Measurements from ENCODE around the gene ENTHD1.

ENTHD1 gene

DNA sequence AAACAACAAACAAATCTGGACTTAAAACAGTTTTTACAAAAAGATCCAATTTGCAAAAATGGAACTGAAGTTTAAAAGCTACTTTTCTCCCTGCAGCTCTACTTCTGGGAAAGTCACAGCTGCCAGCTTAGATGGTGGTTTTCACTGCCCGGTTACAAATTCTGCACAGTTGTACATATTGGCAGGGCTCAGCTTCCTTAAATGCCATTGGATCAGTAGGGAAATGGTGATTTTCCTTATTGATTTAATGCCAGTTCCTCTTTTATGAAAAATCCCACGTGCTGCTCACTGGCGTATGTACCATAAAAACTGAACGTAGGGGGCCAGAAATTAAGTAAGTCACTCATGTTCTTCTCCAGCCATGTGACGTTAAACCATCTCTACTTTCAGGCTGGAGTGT, 30.1 kb upstream of the ENTHD1 start:
- H4K20me1 ChIP-seq (ENCODE audit: low read depth, low read length) = no peaks in the 10 kb centered on the region
- TF ChIP-seq CTCF (IDR thresholded peaks at IDR 0.05; ENCODE audit: insufficient read depth, low read length, poor library complexity, severe bottlenecking) (no peak), EZH2phosphoT487 (conservative IDR thresholded peaks at IDR 0.05; ENCODE audit: low read length) (no peak)
- no peaks in the 10 kb centered on the region for H3K9me2 ChIP-seq (replicated peaks; ENCODE audit: insufficient read depth, low read length)
- H3K4me2 ChIP-seq (ENCODE audit: low read depth, low read length, poor library complexity, severe bottlenecking) = no peak overlapping the region
- H3K27me3 ChIP-seq (ENCODE audit: low read length) = no peaks in the 10 kb centered on the region
- no peak overlapping the region for H3K9ac ChIP-seq (ENCODE audit: low read length)
- H3F3A ChIP-seq (ENCODE audit: insufficient read depth) = no peaks in the 10 kb centered on the region
- no peaks in the 10 kb centered on the region for H3K36me3 ChIP-seq (ENCODE audit: low read length)
- no peak overlapping the region for H3K4me3 ChIP-seq (ENCODE audit: insufficient read depth, low read length, poor library complexity, severe bottlenecking)
- no peak overlapping the region for H3K27ac ChIP-seq (ENCODE audit: low read depth, low read length)
- no peak overlapping the region for H2AFZ ChIP-seq (ENCODE audit: low read depth, low read length, severe bottlenecking)
- no peaks in the 10 kb centered on the region for H3K79me2 ChIP-seq (ENCODE audit: insufficient read depth, low read length)
- no peaks in the 10 kb centered on the region for H3K9me3 ChIP-seq (ENCODE audit: insufficient read depth, low read length)

GRCh38 chr22:39920134-39920743, 26.7 kb upstream of the ENTHD1 start:
- Histone ChIP-seq H3K36me3 (ENCODE audit: low read length) (no peaks in the 10 kb centered on the region), H3F3A (ENCODE audit: insufficient read depth) (no peaks in the 10 kb centered on the region), H3K9me2 (replicated peaks; ENCODE audit: insufficient read depth, low read length) (no peaks in the 10 kb centered on the region), H3K4me3 (ENCODE audit: insufficient read depth, low read length, poor library complexity, severe bottlenecking) (no peak overlapping the region), H2AFZ (ENCODE audit: low read depth, low read length, severe bottlenecking) (no peak overlapping the region), H3K4me2 (ENCODE audit: low read depth, low read length, poor library complexity, severe bottlenecking) (no peak overlapping the region), H3K27ac (ENCODE audit: low read depth, low read length) (no peak overlapping the region), H4K20me1 (ENCODE audit: low read depth, low read length) (no peaks in the 10 kb centered on the region), H3K9me3 (ENCODE audit: insufficient read depth, low read length) (no peaks in the 10 kb centered on the region), H3K27me3 (ENCODE audit: low read length) (no peaks in the 10 kb centered on the region), H3K9ac (ENCODE audit: low read length) (no peak overlapping the region), H3K79me2 (ENCODE audit: insufficient read depth, low read length) (no peaks in the 10 kb centered on the region)
- TF ChIP-seq EZH2phosphoT487 (conservative IDR thresholded peaks at IDR 0.05; ENCODE audit: low read length) (no peak), CTCF (IDR thresholded peaks at IDR 0.05; ENCODE audit: insufficient read depth, low read length, poor library complexity, severe bottlenecking) (no peak)

- no peaks in the 10 kb centered on the region for H3K36me3 ChIP-seq (ENCODE audit: low read length)
- H3K27ac ChIP-seq (ENCODE audit: low read depth, low read length) = no peak overlapping the region
- H4K20me1 ChIP-seq (ENCODE audit: low read depth, low read length) = no peaks in the 10 kb centered on the region
- no peak overlapping the region for H3K4me2 ChIP-seq (ENCODE audit: low read depth, low read length, poor library complexity, severe bottlenecking)
- H2AFZ ChIP-seq (ENCODE audit: low read depth, low read length, severe bottlenecking) = no peak overlapping the region
- H3K27me3 ChIP-seq (ENCODE audit: low read length) = no peaks in the 10 kb centered on the region
- H3K4me3 ChIP-seq (ENCODE audit: insufficient read depth, low read length, poor library complexity, severe bottlenecking) = no peak overlapping the region
- H3K9ac ChIP-seq (ENCODE audit: low read length) = no peak overlapping the region
- no peaks in the 10 kb centered on the region for H3K9me2 ChIP-seq (replicated peaks; ENCODE audit: insufficient read depth, low read length)
- H3K79me2 ChIP-seq (ENCODE audit: insufficient read depth, low read length) = no peaks in the 10 kb centered on the region
- TF ChIP-seq EZH2phosphoT487 (conservative IDR thresholded peaks at IDR 0.05; ENCODE audit: low read length) (no peak), CTCF (IDR thresholded peaks at IDR 0.05; ENCODE audit: insufficient read depth, low read length, poor library complexity, severe bottlenecking) (no peak)
- no peaks in the 10 kb centered on the region for H3K9me3 ChIP-seq (ENCODE audit: insufficient read depth, low read length)
- H3F3A ChIP-seq (ENCODE audit: insufficient read depth) = no peaks in the 10 kb centered on the region
Observed at GRCh38 chr22:39917776-39918495, 24.4 kb upstream of the ENTHD1 start.

Measured in SU-DHL-6 (cell line).